ENCODE results near the gene NLRP13. TPM values are rescaled to one million over a fixed set of nuclear protein-coding genes. Genes with fewer than 3 reads are reported as not detected.

NLRP13 gene
- total and polyA plus RNA-seq, 2 of the 8 experiments (the other 6 are each of a cell fraction or from before 2014, with no cell fraction given): not detected

GRCh38 chr19:55858401-55858800 lies 73.7 kb downstream of the NLRP13 start:
- no peak overlapping the region for H2BK5ac ChIP-seq (ENCODE audit: low read depth, low read length)
- no peak overlapping the region for H3K4me3 ChIP-seq (ENCODE audit: extremely low read depth in 1 of 4, insufficient read depth in 2 of 4, low read depth in 3 of 4, low read length in 4 of 4)
- H3K56ac ChIP-seq (replicated peaks; ENCODE audit: insufficient read length, low read depth, low read length): no peak overlapping the region
- H3K79me2 ChIP-seq (ENCODE audit: control insufficient read depth in 1 of 2, insufficient read depth in 2 of 2, low read length in 2 of 2): no peaks in the 10 kb centered on the region
- no peak overlapping the region for H3K9ac ChIP-seq (replicated peaks in 1 of 4; ENCODE audit: extremely low read depth in 1 of 4, low read depth in 3 of 4, low read length in 3 of 4)
- POLR2A ChIA-PET (ENCODE audit: partially characterized antibody): no interaction called here
- no peak overlapping the region for H3K23ac ChIP-seq (ENCODE audit: insufficient read length)
- no peak overlapping the region for H2BK12ac ChIP-seq (ENCODE audit: low read depth, low read length)
- DNase-seq (ENCODE audit: low read depth in 1 of 2, low spot score in 2 of 2) (no peak), FAIRE-seq (no peak)
- no peak overlapping the region for H3K4me2 ChIP-seq (ENCODE audit: insufficient read depth in 1 of 2, low read depth in 2 of 2, low read length in 2 of 2)
- no peak overlapping the region for H4K5ac ChIP-seq (ENCODE audit: insufficient read length, low read depth, low read length)
- WGBS, 2 experiments (ENCODE audit: extremely low coverage in 1 of 2, insufficient coverage in 1 of 2, insufficient read length in 1 of 2, insufficient replicate concordance in 2 of 2, low coverage in 1 of 2, low lambda C conversion rate in 2 of 2, missing lambda C conversion rate in 1 of 2): 86% methylated on average over 14 of the region's 14 CpGs; no CpG with 5 or more reads in 1 of the 2 experiments
- no peak overlapping the region for H2BK120ac ChIP-seq (replicated peaks; ENCODE audit: low read depth, low read length)
- H3K9me3 ChIP-seq (ENCODE audit: insufficient read depth in 2 of 2, low read depth in 1 of 2, low read length in 1 of 2): peaks cover 67 to 89% of the 10 kb centered on the region in 2 experiments
- H4K91ac ChIP-seq (replicated peaks; ENCODE audit: insufficient read length, low read length): no peak overlapping the region
- no peaks in the 10 kb centered on the region for H3K36me3 ChIP-seq (ENCODE audit: control insufficient read depth in 2 of 4, insufficient read depth in 4 of 4, low read length in 3 of 4)
- CTCF ChIA-PET (ENCODE audit: partially characterized antibody): no interaction called here
- H3K4me1 ChIP-seq (replicated peaks in 1 of 4; ENCODE audit: control insufficient read depth in 3 of 4, insufficient read depth in 4 of 4, low read length in 3 of 4): no peaks in the 10 kb centered on the region
- H3K27ac ChIP-seq (ENCODE audit: low read depth, low read length): no peak overlapping the region
- no peak overlapping the region for H3K14ac ChIP-seq (ENCODE audit: insufficient read length)
- H3K4ac ChIP-seq (replicated peaks; ENCODE audit: insufficient read length, low read depth, low read length): no peak overlapping the region
- no peak overlapping the region for H2AFZ ChIP-seq (ENCODE audit: low read length)
- no peaks in the 10 kb centered on the region for H4K20me1 ChIP-seq (replicated peaks in 1 of 2; ENCODE audit: control insufficient read depth in 1 of 2, insufficient read depth in 2 of 2, low read length in 2 of 2)
- H2BK15ac ChIP-seq (ENCODE audit: low read length): no peak overlapping the region
- H2BK20ac ChIP-seq (ENCODE audit: low read length): no peak overlapping the region
- no peak overlapping the region for H4K8ac ChIP-seq (ENCODE audit: extremely low read depth, insufficient read depth, low read length)
- no peak overlapping the region for H3K18ac ChIP-seq (ENCODE audit: extremely low read depth, low read length)
- no peaks in the 10 kb centered on the region for H3K27me3 ChIP-seq (replicated peaks in 1 of 4; ENCODE audit: control insufficient read depth in 3 of 4, extremely low read depth in 1 of 4, insufficient read depth in 3 of 4, low read length in 3 of 4)
- H3K79me1 ChIP-seq (ENCODE audit: low read depth, low read length): no peaks in the 10 kb centered on the region
- no peak overlapping the region for H2AK5ac ChIP-seq (ENCODE audit: low read depth, low read length)
- H3K23me2 ChIP-seq (ENCODE audit: low read depth, low read length): no peaks in the 10 kb centered on the region
- TF ChIP-seq USF2 (IDR thresholded peaks at IDR 0.05; ENCODE audit: low read length) (no peak), SUZ12 (IDR thresholded peaks at IDR 0.05; ENCODE audit: low read length) (no peak), POU5F1 (IDR thresholded peaks at IDR 0.05; ENCODE audit: low read depth, low read length) (no peak), EZH2 (IDR thresholded peaks at IDR 0.05; ENCODE audit: low read depth, low read length, severe bottlenecking) (no peak), SP1 (IDR thresholded peaks at IDR 0.05; ENCODE audit: low read depth, low read length) (no peak), JUND (IDR thresholded peaks at IDR 0.05; ENCODE audit: low read length) (no peak), TCF12 (IDR thresholded peaks at IDR 0.05; ENCODE audit: low read depth, low read length) (no peak), CTCF (IDR thresholded peaks at IDR 0.05; ENCODE audit: control extremely low read depth in 1 of 3, insufficient read depth in 1 of 3, low read depth in 1 of 3, low read length in 3 of 3) (no peak), ZNF274 (IDR thresholded peaks at IDR 0.05; ENCODE audit: borderline replicate concordance, extremely low read depth, low read length) (no peak), EGR1 (IDR thresholded peaks at IDR 0.05; ENCODE audit: borderline replicate concordance, low read depth, low read length) (no peak), CBX8 (IDR thresholded peaks at IDR 0.05; ENCODE audit: borderline replicate concordance, low read depth, low read length) (no peak), CEBPB (IDR thresholded peaks at IDR 0.05; ENCODE audit: low read depth, low read length) (no peak)

Measured in H1 (cell line).